Lower lobe of right lung (tissue), 2 donors: ENCODE data around the gene KATNAL1. TPM values are rescaled to one million over a fixed set of nuclear protein-coding genes. Genes with fewer than 3 reads are reported as not detected.

Experiments used
- ATAC-seq, 2 donors: fragments of 200-7000 bp; cut with Tn5 transposase; one replicate each; pipeline ENCODE4 v1.9.1; 2020 to 2022; ENCODE audit warnings: mild to moderate bottlenecking in 2 of 2, moderate library complexity in 2 of 2
- DNase-seq: peaks from one replicate; pipeline ENCODE4 v3.0.0-alpha.2; 2020
- H3K27ac ChIP-seq: fragments of 200-600 bp; one replicate; pipeline ENCODE4 v1.8.0; 2022
- H3K27me3 ChIP-seq: fragments of 200-600 bp; one replicate; pipeline ENCODE4 v1.8.0; 2022; ENCODE audit warnings: low read depth
- H3K36me3 ChIP-seq: fragments of 200-600 bp; one replicate; pipeline ENCODE4 v1.8.0; 2022; ENCODE audit warnings: mild to moderate bottlenecking
- H3K4me1 ChIP-seq: fragments of 200-600 bp; one replicate; pipeline ENCODE4 v1.8.0; 2022
- H3K4me3 ChIP-seq: fragments of 200-600 bp; one replicate; pipeline ENCODE4 v1.8.0; 2022; ENCODE audit warnings: mild to moderate bottlenecking
- H3K9me3 ChIP-seq: fragments of 200-600 bp; one replicate; pipeline ENCODE4 v1.8.0; 2022
- CTCF ChIP-seq: fragments of 200-600 bp; IDR thresholded peaks from one replicate; pipeline ENCODE4 v1.8.0; 2022; ENCODE audit warnings: antibody characterized with exemption, mild to moderate bottlenecking
- intact Hi-C: fragments of 100-400 bp; cut with DNase I; formaldehyde crosslinking; loops from one replicate; pipeline ENCODE4 v1.11.0; 2022
- total RNA-seq: library from RNA; stranded (reverse); fragmentation: NEBNext Ultra II Directional; extraction: Animal tissue kit (Norgen Biotek cat#: 25700); gene quantifications from one replicate; pipeline ENCODE4 v1.2.1, GENCODE V29; 2021
- donor health status: DM: no; HTN: yes; CAD: no; lungs with severe emphysema.

The KATNAL1 gene
- total RNA-seq, 1 donor from 2014 or later = 18.4 TPM

GRCh38 chr13:30329009-30329585, 21.7 kb upstream of the KATNAL1 start:
- Histone ChIP-seq H3K9me3 (no peaks in the 10 kb centered on the region), H3K4me3 (no peak overlapping the region), H3K27me3 (no peaks in the 10 kb centered on the region), H3K27ac (no peak overlapping the region), H3K36me3 (no peaks in the 10 kb centered on the region), H3K4me1 (no peaks in the 10 kb centered on the region)
- intact Hi-C loops = no loop called here
- no peak for TF ChIP-seq CTCF
- no peak for ATAC-seq
- DNase-seq = no peak

- TF ChIP-seq CTCF = no peak
- no peak overlapping the region for H3K4me3 ChIP-seq
- intact Hi-C loops = no loop called here
Observed at GRCh38 chr13:30325668-30326067, 18.3 kb upstream of the KATNAL1 start.

GRCh38 chr13:30323524-30323923, 16.2 kb upstream of the KATNAL1 start:
- H3K27me3 ChIP-seq = no peaks in the 10 kb centered on the region
- intact Hi-C loops = no loop called here
- no peak overlapping the region for H3K27ac ChIP-seq
- ATAC-seq (no peak), DNase-seq (no peak)
- H3K4me3 ChIP-seq = no peak overlapping the region
- H3K4me1 ChIP-seq = no peaks in the 10 kb centered on the region
- TF ChIP-seq CTCF = no peak
- no peaks in the 10 kb centered on the region for H3K36me3 ChIP-seq
- H3K9me3 ChIP-seq = no peaks in the 10 kb centered on the region

More at GRCh38 chr13:30325668-30326067, 18.3 kb upstream of the KATNAL1 start:
- Histone ChIP-seq H3K9me3 (no peaks in the 10 kb centered on the region), H3K4me1 (no peaks in the 10 kb centered on the region), H3K36me3 (no peaks in the 10 kb centered on the region), H3K27ac (no peak overlapping the region), H3K27me3 (no peaks in the 10 kb centered on the region)
- ATAC-seq (no peak), DNase-seq (no peak)

GRCh38 chr13:30322428-30322827, 15.1 kb upstream of the KATNAL1 start:
- Histone ChIP-seq H3K27me3 (no peaks in the 10 kb centered on the region), H3K4me1 (no peaks in the 10 kb centered on the region), H3K27ac (no peak overlapping the region), H3K36me3 (no peaks in the 10 kb centered on the region), H3K4me3 (no peak overlapping the region), H3K9me3 (no peaks in the 10 kb centered on the region)
- no peak for DNase-seq
- intact Hi-C loops = no loop called here
- ATAC-seq = no peak
- no peak for TF ChIP-seq CTCF

- Histone ChIP-seq H3K36me3 (no peaks in the 10 kb centered on the region), H3K27me3 (no peaks in the 10 kb centered on the region), H3K4me3 (no peak overlapping the region), H3K27ac (no peak overlapping the region), H3K4me1 (no peaks in the 10 kb centered on the region), H3K9me3 (no peaks in the 10 kb centered on the region)
- TF ChIP-seq CTCF = no peak
- intact Hi-C loops = no loop called here
- DNase-seq (no peak), ATAC-seq (no peak)
Observed at GRCh38 chr13:30321256-30321655, 13.9 kb upstream of the KATNAL1 start.
